HL-60/S4 (cell line): ENCODE results near the gene RSRC2.

Source experiments
- in situ Hi-C: fragments of 300-500 bp; cut with MboI; formaldehyde crosslinking; loops from 2 replicates; pipeline ENCODE4 v1.14.3; 2022; ENCODE audit warnings: low sequenced_read_pairs

Gene RSRC2

DNA sequence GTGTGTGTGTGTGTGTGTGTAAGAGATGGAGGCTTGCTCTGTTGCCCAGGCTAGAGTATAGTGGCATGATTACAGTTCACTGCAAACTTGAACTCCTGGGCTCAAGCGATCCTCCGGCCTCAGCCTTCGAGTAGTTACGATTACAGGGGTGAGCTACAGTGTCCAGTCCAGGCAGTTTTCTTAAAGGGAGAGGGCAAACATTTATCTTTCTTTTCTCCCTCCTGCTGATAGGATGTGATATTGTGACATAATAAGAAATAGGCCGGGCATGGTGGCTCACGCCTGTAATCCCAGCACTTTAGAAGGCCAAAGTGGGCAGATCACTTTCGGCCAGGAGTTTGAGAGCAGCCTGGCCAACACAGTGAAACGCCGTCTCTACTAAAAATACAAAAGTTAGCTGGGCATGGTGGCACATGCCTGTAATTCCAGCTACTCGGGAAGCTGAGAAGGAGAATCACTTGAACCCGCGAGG is 72.5 kb downstream of the RSRC2 start:
- in situ Hi-C loops: no loop called here
